ENCODE measurements around the gene CAV3.

The CAV3 gene

GRCh38 chr3:8762607-8763377 lies 29.2 kb downstream of the CAV3 start:
- no peak for DNase-seq

DNA sequence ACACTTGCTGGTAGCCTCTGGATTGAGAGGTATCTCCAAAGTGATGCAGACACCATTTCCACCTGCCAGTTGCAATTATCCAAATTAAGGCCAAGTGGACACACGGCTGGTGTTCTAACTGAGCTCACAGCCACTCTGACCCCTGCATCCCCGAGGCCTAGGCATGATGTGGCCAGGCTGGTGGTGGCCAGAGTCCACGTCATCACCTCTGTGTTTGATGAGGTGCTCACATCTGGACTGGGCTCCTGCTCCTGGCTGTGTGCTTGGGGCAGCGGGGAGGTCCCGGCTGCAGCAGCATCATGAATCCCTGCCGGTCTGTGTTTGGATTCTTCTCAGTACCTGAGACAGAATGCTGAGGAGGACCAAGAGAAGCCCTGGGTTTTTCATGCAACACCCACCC lies 30.9 kb downstream of the CAV3 start:
- DNase-seq, result no peak

- DNase-seq, result no peak
Observed at GRCh38 chr3:8765528-8765927, 31.9 kb downstream of the CAV3 start.

- no peak for DNase-seq
Observed at GRCh38 chr3:8766148-8766547, 32.5 kb downstream of the CAV3 start.

- DNase-seq, result no peak
Observed at GRCh38 chr3:8767256-8767666, 33.7 kb downstream of the CAV3 start.

GRCh38 chr3:8767667-8768363 lies 34.2 kb downstream of the CAV3 start:
- DNase-seq, result no peak

- DNase-seq, result no peak
Observed at GRCh38 chr3:8768364-8769087, 34.9 kb downstream of the CAV3 start.

DNA sequence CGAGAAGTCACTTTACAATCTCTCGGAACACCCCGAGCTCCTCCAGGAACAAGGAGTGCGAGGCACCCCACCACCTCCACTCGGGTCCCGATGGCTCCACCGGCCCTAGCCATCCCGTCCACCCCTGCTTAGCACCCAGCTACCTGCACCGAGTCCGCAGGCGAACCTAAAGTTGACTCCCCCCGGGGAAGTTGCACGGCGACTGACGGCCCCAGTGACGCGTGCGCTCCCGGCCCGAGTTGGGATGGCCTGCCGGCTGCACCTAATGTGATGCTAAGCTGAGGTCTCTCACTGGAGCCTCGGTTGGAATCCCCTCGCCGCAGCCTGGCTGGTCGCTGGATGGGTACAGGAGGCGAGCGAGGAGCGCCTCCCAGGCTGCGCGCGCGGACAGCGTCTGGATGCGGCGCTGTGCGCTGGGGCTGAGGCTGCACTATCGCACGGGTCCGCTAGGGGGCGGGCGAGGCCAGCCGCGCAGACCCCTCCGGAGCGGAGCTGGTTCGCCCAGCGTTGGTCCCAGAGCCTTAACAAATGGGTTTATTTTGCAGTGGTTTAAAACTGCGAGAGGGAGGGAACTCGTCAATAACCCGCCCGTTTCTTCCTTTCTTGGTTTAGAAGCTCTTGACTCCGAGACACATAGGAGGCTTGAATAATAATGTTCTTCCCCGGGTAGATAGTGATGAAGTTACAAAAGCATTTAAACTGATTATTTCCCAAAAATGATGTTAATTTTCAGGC lies 35.7 kb downstream of the CAV3 start, which contains the start of gene OXTR:
TSS of gene OXTR (minus strand) at position 526 of the 735 bp plus-strand sequence. CDS start 1,426 bp downstream, outside the sequence.
- peak; percentile 32 for DNase-seq

GRCh38 chr3:8773941-8774542 lies 40.4 kb downstream of the CAV3 start:
- no peak for DNase-seq

DNA sequence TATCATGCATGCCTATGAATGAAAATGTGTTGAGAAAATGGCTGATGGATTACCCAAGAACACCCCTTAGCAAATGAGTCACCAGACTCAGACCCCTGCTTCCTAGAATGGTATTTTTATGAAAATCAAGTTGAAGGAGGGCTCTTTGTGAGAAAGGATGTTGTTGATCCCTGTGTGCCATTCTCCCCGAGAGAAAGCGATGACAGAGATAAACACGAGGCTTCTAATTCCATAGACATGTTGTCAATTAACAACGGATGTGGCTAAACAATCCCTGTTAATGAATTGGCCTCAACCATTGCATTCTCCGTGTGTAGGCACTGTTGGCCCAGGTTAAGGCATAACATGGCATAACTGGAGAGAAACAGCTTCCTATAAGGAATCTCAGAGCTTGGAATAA lies 41.6 kb downstream of the CAV3 start:
- no peak for DNase-seq

- no peak for DNase-seq
Observed at GRCh38 chr3:8775602-8776001, 42.0 kb downstream of the CAV3 start.

DNA sequence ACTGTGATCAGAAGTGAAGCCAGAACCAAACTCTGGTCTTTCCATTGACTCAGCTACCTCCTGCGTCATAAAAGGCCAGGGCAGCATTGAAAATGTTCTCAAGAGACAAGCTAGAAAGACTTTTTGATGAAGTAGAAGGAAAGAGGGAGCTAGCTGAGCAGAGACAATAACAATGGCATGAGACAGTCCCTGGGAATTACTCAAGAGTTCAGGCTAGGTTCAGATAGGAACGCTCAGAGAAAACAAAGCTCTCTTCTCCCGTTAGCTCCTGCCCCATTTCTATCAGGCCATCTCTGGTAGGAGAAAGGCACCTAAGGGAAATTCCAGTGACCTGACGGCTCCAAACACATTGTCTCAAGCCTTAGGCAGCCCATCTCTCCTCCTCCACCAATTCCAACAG lies 42.8 kb downstream of the CAV3 start:
- DNase-seq, result no peak

DNA sequence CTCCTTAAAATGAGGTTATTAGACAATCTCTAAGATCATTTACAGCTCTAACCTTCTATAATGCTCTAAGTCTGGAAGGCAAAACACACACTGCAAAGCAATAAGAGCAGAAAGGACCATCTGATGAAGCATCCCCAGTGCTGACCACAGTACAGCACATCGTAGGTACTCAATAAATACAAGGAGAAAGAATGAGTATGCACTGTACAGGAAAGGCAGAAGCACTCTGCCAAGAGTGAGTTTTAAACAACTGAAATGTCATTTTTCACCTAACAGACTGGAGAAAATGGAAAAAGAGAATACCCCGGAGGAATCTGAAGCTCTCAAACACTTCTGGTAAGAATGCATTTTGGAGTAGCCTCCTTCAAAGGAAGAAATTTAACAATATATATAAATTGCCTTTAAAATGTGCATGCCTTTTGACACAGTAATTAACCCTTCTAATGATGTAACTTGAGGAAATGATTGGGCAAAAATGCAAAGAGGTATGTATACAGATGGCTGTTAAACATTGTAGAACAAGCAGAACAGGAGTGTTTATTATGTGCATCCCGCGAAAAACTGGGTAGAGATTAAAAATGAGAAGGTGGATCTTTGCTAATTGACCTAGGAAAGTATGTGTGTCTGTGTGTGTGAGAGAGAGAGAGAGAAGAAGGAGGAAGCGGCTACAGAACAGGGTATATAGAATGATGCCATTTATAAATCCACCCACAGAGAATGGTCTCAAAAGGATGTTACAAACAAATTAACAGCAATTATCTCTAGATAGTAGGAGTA lies 43.8 kb downstream of the CAV3 start:
- DNase-seq, result no peak

DNA sequence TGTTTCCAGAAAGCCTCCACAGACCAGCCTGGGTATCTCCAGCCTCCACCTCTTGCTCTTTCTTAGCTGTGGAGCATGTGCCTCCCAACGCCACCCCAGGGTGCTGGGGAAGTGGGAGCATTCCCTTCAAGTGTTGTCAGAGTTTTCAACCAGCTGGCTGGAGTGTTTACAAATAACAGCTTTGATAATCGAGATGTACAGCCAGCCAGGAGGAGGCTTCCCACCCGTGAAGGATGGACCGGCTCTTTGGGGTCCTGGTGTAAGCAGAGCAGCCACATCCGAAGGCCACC lies 44.3 kb downstream of the CAV3 start:
- no peak for DNase-seq

GRCh38 chr3:8778475-8778874 lies 44.9 kb downstream of the CAV3 start:
- no peak for DNase-seq

DNA sequence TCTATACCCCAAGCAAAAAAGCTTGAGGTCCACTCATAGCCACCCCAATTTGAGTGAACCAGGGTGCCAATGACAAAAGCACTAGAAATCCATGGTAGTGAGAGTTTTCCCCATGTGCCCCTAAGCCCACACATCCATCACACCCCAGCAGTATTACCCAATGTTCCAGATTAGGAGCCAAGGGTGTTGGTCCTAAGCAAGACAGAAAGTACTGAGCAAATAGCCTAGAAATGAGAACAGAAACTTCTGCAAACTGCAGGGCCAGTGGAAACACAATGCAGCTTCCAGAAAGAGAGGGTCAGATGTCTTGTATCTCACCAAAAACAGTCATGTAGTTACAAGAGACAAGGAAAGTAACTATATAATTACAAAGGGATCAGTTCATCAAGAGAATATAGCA lies 46.7 kb downstream of the CAV3 start:
- DNase-seq, result no peak

DNA sequence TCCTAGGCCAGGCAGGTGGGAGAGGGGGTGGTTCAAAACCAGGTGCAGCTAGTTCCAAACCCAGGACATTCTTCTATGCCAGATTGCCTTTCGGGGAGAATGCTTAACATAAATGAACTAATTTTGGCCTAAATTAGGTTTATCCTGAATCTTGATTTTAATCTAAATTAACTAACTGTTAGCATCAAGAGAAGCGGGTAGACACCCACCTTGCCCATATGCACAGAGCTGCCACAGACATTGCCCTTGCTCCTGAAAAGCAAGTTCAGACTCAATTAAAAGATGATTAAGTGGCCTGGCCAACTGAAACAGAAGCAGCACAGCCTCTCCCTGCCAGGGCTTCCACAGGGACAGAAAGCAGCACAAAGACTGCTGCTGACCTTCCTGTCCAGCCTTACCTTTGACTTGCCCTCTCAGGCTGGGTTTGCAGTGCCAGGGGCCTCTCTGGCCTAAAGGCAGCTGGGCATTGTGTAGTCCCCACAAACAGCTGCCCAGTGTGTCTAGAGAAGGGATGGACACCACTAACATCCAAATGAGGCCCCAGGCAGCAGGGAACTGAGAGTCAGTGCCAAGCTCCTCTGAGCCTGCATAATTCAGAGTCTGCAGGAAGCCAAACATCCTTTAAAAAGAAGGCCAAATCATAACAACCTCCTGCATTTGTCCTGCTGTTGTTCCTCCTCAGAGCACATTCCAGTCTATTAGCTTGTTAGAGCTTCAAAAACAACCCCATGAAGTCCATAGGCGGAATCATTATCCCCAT lies 51.3 kb downstream of the CAV3 start:
- no peak for DNase-seq

- no peak for DNase-seq
Observed at GRCh38 chr3:8790529-8790928, 56.9 kb downstream of the CAV3 start.

DNA sequence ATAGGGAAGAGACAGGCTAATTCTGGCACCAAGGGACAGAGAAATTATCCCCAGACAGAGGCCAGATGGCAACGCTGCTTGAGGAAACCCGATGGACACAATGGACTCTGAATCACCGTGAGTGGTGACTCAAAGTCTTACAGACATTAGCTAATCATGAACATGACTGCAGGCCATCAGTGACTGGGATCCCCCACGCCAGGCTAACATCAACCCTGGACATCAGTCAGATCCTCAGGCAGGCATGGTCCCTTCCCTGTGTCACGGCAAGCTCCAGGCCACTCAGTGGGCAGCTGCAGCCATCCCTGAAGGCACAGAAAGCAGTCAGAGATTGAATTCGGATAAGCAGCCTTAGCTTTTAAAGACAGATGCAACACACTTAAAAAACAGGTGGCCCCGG lies 59.6 kb downstream of the CAV3 start:
- DNase-seq, result no peak

DNA sequence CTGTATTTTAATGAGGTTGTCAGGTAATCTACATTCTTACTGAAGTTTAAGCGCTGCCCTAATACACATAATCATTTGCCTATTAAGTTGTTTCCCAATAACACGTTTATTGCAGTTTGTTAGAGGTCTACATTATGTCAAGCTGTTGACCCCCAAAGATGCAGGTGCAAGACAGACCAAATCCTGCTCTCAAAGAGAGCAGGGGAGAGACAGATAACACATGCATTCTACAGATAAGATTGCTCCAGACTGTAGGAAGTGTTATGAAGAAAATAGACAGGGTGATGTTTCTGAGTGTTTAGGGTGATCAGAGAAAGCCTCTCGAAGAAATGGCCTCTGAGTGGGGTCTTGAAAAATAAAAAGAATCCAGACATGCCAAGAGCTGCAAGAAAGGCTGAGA lies 60.6 kb downstream of the CAV3 start:
- DNase-seq, result no peak

All from activated CD4-positive, alpha-beta T cell treated with anti-CD3 and anti-CD28 coated beads, Interleukin-2, amount 50 U/mL, for 1 hour (primary cell).